Coronary artery (tissue), 2 donors: ENCODE measurements around the gene TARS3.

Experiments used
- DNase-seq: peaks from one replicate; pipeline ENCODE4 v3.0.0-alpha.2; 2017; ENCODE audit warnings: low spot score
- H3K27ac ChIP-seq, 2 donors: fragments of 200-600 bp; sonication (generic); one replicate each; pipeline ENCODE4 v1.5.1; 2016 to 2019
- H3K4me3 ChIP-seq: fragments of 200-600 bp; sonication (generic); 2 replicates; pipeline ENCODE4 v1.5.1; 2016; ENCODE audit warnings: mild to moderate bottlenecking, moderate library complexity
- TF ChIP-seq, protein P1 (sequence below): fragments of 200-600 bp; sonication (generic); IDR thresholded peaks from one replicate; pipeline ENCODE4 v1.5.1; 2019; ENCODE audit warnings: antibody characterized with exemption

TARS3 gene

GRCh38 chr15:101623367-101624304, 100.6 kb downstream of the TARS3 start:
- no peak for DNase-seq
- no peak overlapping the region for H3K27ac ChIP-seq
- TF ChIP-seq, protein P1, sequence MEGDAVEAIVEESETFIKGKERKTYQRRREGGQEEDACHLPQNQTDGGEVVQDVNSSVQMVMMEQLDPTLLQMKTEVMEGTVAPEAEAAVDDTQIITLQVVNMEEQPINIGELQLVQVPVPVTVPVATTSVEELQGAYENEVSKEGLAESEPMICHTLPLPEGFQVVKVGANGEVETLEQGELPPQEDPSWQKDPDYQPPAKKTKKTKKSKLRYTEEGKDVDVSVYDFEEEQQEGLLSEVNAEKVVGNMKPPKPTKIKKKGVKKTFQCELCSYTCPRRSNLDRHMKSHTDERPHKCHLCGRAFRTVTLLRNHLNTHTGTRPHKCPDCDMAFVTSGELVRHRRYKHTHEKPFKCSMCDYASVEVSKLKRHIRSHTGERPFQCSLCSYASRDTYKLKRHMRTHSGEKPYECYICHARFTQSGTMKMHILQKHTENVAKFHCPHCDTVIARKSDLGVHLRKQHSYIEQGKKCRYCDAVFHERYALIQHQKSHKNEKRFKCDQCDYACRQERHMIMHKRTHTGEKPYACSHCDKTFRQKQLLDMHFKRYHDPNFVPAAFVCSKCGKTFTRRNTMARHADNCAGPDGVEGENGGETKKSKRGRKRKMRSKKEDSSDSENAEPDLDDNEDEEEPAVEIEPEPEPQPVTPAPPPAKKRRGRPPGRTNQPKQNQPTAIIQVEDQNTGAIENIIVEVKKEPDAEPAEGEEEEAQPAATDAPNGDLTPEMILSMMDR, result no peak
- H3K4me3 ChIP-seq, result no peak overlapping the region

DNA sequence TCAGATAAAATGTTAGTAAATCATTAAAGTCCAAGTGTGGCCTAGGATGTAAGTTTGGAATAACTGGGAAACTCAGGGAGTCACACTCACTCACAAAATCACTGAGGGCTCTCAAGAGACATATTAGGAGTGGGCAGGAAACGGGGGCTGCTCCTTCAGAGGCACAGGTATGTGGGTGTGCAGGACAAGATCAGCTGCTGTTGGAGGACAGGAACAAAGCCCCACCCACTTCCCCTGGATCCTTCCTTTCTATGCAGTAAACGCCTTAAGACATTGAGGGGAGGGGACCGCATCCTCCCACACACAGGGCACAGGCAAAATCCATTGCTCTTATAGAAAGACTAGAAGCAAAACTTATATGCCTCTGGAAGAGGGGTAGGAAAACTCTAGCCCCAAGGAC, 102.3 kb downstream of the TARS3 start:
- TF ChIP-seq, protein P1, result no peak
- no peak overlapping the region for H3K4me3 ChIP-seq
- DNase-seq, result no peak
- H3K27ac ChIP-seq, result no peak overlapping the region

DNA sequence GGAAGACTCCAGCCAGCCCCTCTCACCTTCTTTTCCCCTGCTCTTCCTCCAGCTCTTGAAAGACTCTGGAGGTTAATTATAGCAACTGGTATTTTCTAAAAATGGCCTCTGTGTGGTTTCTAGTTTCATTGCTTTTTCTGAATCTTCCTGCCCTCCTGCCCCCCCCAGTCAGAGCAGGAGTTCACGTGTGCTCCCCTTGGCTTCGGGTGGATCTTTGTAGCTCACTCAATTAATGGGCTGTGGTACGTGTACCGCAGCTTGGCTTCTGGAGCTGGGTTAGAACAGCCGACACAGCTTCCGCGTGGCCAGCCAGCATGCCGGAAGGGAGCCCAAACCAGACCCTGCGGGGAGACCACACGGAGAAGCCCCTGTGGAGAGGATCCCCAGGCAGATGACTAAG, 103.6 kb downstream of the TARS3 start:
- Histone ChIP-seq H3K27ac (no peak overlapping the region), H3K4me3 (no peak overlapping the region)
- TF ChIP-seq, protein P1, result no peak
- no peak for DNase-seq

DNA sequence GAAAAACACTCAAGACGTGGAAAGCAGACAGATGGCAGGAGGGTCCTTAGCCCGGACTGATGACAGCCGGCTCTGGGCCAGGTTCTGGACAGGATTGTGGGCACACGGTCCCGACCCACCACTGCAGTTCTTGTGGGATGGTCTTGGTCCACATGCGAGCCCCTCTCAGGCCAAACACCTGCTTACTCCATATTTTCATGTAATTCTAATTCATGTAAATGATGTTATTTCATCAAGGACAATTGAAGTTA, 104.7 kb downstream of the TARS3 start:
- TF ChIP-seq, protein P1, result no peak
- no peak for DNase-seq
- no peak overlapping the region for H3K4me3 ChIP-seq
- no peak overlapping the region for H3K27ac ChIP-seq

GRCh38 chr15:101618851-101619614, 105.2 kb downstream of the TARS3 start:
- TF ChIP-seq, protein P1, result no peak
- no peak overlapping the region for H3K27ac ChIP-seq
- H3K4me3 ChIP-seq, result no peak overlapping the region

DNA sequence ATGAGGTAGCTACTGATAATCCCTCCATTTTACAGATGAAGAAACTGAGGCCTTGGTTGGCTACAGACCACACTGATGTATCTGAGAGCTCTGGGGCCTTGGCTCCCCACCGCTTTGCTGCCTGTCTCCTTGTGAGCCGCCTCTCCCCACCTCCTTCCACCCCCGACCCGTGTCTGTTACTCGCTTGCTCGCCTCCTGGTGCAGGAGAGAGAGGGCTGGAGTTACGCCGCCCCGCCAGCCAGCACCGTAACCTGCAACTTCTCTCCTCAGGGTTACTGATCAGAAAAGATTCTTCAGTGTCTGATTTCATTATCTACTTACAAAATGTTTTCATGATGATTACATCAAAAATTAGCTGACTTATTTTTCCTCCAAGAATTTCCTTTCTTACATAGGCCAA, 106.2 kb downstream of the TARS3 start:
- H3K27ac ChIP-seq, result no peak overlapping the region
- no peak for DNase-seq
- TF ChIP-seq, protein P1, result no peak
- H3K4me3 ChIP-seq, result no peak overlapping the region

More at GRCh38 chr15:101618851-101619614, 105.2 kb downstream of the TARS3 start:
- no peak for DNase-seq
